ENCODE data around the gene INPP1.

DNA sequence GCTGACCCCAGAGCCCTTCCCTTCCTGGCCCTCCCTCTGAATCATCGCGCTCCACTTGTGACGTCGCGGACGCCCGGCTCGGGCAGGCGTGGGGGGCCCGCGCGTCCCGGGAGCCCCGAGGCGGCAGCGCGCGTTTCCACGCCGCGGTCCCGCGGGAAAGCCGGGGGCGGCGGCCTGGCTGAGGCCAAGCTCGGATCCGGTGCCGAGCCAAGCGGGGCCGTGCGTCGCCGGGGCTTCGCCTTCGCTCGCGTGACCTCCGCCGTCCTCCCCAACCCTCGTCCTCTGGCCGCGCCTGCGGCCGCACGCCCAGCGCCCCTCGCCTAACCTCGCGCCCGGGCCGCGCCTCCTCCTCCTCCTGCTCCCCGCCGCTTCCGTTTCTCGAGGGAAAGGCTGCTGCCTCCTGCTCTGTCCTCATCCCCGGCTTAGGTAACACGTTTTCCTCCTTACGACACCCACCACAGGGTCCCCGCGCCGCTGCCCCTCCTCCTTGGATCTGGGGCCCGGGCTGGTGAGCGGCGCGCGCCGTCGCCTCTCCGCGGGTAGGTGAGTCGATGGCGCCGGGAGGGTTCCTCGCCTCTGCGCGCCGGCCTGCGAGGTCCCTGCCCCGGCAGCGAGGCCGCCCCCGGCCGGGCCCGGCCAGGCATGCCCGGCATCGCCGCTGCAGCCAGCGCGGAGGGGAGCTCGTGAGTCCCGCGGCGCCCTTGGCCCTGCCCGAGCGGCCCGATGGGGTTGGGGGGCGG is at the start of gene INPP1:
- TF ChIP-seq, protein P1, sequence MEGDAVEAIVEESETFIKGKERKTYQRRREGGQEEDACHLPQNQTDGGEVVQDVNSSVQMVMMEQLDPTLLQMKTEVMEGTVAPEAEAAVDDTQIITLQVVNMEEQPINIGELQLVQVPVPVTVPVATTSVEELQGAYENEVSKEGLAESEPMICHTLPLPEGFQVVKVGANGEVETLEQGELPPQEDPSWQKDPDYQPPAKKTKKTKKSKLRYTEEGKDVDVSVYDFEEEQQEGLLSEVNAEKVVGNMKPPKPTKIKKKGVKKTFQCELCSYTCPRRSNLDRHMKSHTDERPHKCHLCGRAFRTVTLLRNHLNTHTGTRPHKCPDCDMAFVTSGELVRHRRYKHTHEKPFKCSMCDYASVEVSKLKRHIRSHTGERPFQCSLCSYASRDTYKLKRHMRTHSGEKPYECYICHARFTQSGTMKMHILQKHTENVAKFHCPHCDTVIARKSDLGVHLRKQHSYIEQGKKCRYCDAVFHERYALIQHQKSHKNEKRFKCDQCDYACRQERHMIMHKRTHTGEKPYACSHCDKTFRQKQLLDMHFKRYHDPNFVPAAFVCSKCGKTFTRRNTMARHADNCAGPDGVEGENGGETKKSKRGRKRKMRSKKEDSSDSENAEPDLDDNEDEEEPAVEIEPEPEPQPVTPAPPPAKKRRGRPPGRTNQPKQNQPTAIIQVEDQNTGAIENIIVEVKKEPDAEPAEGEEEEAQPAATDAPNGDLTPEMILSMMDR (IDR thresholded peaks at IDR 0.05; ENCODE audit: insufficient read depth, low read length), result no peak
- TF ChIP-seq GABPA (IDR thresholded peaks at IDR 0.05; ENCODE audit: low read depth), result no peak
- TF ChIP-seq POLR2AphosphoS5 (IDR thresholded peaks at IDR 0.05; ENCODE audit: low read depth), result peak; percentile 42; the same call in 1 of the 2 replicates
